NB4 (cell line): ENCODE results near the gene PLXNA2.

ENCODE experiments used
- MYC ChIP-seq: IDR thresholded peaks from 2 replicates; pipeline ENCODE4 v1.6.1; 2011; ENCODE audit warnings: low read depth, low read length
- POLR2A ChIP-seq: IDR thresholded peaks from 2 replicates; pipeline ENCODE4 v1.6.1; 2011; ENCODE audit warnings: mild to moderate bottlenecking; ENCODE audit not compliant: insufficient read length; ENCODE audit errors: extremely low read depth
- TF ChIP-seq, protein P1 (sequence below): IDR thresholded peaks from one replicate; pipeline ENCODE4 v1.5.1; 2012; ENCODE audit warnings: low read depth, low read length
- TF ChIP-seq, protein P2 (sequence below): IDR thresholded peaks from 2 replicates; pipeline ENCODE4 v1.6.1; 2011; ENCODE audit warnings: low read depth, low read length

DNA sequence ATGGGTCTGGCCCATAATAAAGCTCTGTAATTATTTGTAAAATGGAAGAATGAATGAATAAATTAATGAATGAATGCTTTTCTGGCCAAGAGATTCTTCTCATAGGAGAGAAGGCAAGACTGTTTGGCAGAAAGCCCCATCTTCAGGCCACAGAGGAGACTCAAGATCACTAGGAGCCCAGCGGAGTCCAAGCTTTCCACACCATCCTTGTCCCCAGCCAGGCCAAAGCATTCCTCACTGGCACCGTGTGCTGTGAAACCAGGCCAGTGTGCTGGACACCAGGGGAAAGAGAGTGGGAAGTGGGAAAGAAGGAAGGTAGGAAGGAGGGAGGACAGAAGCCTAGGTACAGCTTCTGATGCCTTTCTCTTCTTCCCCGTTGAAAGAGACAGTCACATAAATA is 86.4 kb downstream of the PLXNA2 start:
- TF ChIP-seq POLR2A (no peak), MYC (no peak)
- TF ChIP-seq, protein P1, sequence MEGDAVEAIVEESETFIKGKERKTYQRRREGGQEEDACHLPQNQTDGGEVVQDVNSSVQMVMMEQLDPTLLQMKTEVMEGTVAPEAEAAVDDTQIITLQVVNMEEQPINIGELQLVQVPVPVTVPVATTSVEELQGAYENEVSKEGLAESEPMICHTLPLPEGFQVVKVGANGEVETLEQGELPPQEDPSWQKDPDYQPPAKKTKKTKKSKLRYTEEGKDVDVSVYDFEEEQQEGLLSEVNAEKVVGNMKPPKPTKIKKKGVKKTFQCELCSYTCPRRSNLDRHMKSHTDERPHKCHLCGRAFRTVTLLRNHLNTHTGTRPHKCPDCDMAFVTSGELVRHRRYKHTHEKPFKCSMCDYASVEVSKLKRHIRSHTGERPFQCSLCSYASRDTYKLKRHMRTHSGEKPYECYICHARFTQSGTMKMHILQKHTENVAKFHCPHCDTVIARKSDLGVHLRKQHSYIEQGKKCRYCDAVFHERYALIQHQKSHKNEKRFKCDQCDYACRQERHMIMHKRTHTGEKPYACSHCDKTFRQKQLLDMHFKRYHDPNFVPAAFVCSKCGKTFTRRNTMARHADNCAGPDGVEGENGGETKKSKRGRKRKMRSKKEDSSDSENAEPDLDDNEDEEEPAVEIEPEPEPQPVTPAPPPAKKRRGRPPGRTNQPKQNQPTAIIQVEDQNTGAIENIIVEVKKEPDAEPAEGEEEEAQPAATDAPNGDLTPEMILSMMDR = no peak
- TF ChIP-seq, protein P2, sequence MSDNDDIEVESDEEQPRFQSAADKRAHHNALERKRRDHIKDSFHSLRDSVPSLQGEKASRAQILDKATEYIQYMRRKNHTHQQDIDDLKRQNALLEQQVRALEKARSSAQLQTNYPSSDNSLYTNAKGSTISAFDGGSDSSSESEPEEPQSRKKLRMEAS = no peak
